Activated CD4-positive, alpha-beta T cell treated with anti-CD3 and anti-CD28 coated beads for 1 hour (primary cell): Measurements from ENCODE around the gene SLC25A27.

Experiments
- DNase-seq: peaks from one replicate; pipeline ENCODE4 v3.0.0-alpha.2; 2020

Gene SLC25A27

GRCh38 chr6:46651816-46652215, 959 bp upstream of the SLC25A27 start:
- DNase-seq = no peak

DNA sequence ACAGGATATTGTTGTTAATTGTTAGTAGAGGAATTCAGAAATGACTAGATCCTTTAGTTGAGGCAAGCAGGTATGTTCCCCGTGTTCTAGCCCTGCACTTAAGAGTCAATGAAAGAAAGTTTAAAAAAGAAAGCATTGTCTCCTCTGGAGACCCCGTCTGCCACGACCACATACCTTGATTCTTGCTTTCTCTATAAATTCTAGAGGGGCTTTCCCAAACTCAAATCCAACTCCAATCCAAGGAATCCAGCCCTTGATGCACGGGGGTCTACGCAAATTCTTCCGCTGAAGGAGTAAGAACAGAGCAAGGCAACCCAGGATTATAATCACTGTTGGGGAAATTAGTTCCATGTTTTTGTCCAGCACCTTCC, 558 bp upstream of the SLC25A27 start:
- DNase-seq = no peak

- no peak for DNase-seq
Observed at GRCh38 chr6:46653439-46654195, 842 bp downstream of the SLC25A27 start.

- no peak for DNase-seq
Observed at GRCh38 chr6:46655803-46656202, 3.0 kb downstream of the SLC25A27 start.

DNA sequence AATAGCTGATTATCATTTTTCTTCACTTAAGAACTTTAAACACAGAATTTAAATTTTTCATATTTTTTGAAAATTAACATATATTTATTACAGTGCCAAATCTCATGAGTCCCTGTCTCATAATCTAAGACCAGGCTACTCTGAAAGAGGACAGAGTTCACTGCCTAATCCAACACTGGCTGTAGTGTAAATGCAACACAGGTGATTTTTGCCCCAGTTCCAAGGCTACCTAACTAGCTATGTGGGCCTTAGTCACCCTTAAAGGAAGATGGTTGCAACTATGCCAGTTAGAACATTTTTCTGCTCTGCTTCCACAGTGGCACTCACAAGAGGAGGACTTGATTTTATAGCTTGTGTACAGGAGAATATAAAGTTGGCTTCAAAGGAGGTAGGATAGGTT, 4.9 kb downstream of the SLC25A27 start:
- no peak for DNase-seq

- DNase-seq = no peak
Observed at GRCh38 chr6:46661483-46661882, 8.7 kb downstream of the SLC25A27 start.

- DNase-seq = no peak
Observed at GRCh38 chr6:46667377-46667776, 14.6 kb downstream of the SLC25A27 start.

GRCh38 chr6:46674410-46674809, 21.6 kb downstream of the SLC25A27 start:
- no peak for DNase-seq

DNA sequence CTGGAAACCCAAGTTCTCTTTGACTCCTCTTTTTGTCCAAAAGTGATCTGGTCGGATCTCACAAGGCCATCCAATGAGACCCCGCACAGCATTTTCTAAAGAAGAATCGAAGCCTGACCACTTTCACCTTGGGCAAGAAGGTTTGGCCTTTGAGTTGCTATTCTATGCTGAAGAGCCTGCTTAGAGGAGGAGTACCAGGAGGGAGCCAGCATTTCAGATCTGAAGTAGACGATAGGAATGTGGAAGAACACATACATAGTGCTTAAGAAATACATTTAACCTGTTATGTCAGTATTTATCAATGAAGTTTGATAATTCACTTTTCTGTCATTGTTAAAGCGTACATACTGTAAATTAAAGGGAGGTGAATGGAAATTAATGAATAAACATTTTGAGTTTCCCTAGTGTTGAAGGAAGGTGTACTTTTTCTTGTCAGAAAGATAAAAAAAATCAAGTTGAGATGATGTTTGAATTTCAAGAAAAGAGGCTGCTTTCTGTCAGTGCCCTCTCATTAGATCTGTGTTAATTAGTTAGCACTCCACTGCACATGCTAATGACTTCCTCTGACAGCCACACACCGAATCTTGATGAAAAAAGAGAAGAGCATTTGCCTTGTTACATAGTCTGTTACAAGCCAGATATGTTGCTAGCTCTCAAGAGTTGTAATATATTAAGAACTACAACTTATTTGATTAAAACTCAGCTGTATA, 24.0 kb downstream of the SLC25A27 start:
- no peak for DNase-seq

DNA sequence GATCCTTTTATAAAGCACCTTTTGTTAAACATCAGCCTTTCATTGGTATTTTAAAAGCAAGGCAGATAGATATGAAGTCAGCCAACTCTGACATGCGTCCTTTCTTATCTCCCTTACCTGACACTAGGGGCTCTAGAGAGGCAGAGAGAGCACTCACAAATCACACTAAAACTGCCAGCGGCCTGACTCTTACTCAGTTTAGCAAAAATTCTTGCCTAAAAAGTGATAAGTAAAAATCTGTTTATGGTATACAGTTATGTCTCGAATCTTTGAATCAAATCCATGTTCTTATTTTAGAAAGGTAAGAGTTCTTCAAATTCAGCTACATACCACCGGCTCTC, 24.5 kb downstream of the SLC25A27 start:
- DNase-seq = no peak

GRCh38 chr6:46684771-46685170, 32.0 kb downstream of the SLC25A27 start:
- no peak for DNase-seq

DNA sequence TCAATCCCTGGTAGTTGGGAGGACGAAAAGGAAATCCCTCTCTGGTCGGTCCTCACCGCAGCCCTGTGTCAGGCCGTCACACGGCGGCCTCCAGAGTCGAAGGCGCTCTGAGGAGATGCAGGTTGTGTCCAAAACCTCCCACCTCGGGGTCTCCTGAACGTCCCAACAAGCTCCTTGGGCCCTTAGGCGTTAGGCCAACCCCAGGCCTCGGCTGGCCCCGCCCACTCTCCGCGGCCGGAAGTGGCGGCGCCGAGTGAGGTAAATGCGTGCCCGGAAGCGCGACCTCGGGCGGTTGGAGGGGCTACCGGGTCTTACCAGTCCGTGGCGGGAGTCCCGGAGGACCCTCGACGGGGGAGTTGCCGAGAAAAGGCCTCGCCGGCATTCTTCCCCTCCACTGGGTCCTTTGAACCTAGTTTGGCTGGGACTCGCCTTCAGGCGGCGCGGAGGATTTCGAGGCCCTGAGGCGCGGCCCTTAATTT, 34.9 kb downstream of the SLC25A27 start, which contains the start of gene TDRD6:
Gene TDRD6 (plus strand): TSS at position 267 of the 479 bp plus-strand sequence. CDS start 244 bp downstream, outside the sequence.
- no peak for DNase-seq

GRCh38 chr6:46688117-46688965, 35.6 kb downstream of the SLC25A27 start:
- DNase-seq = no peak

DNA sequence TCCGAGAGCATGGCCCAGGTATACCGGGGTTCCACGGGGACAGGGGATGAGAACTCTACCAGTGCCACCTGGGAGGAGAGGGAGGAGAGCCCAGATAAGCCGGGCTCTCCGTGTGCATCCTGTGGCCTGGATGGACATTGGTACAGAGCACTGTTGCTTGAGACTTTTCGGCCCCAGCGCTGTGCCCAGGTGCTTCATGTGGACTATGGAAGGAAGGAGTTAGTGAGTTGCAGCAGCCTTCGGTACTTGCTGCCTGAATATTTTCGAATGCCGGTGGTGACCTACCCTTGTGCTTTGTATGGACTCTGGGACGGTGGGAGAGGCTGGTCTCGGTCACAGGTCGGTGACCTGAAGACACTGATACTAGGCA, 36.2 kb downstream of the SLC25A27 start:
- DNase-seq = no peak

- DNase-seq = no peak
Observed at GRCh38 chr6:46689657-46690056, 36.9 kb downstream of the SLC25A27 start.

DNA sequence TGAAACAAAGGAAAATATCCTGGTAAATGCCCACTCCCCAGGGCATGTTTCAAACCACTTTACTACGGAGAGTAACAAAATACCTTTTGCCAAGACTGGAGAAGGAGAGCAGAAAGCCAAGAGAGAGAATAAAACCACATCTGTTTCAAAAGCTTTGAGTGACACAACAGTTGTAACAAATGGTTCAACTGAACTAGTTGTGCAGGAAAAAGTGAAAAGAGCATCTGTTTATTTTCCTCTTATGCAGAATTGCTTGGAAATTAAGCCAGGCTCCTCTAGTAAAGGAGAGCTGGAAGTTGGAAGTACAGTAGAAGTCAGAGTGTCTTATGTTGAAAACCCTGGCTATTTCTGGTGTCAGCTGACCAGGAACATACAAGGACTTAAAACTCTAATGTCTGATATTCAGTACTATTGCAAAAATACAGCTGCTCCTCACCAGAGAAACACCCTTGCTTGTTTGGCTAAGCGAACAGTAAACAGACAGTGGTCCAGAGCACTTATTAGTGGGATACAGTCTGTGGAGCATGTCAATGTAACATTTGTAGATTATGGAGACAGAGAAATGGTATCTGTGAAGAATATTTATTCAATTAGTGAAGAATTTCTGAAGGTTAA, 37.5 kb downstream of the SLC25A27 start:
- DNase-seq = no peak

DNA sequence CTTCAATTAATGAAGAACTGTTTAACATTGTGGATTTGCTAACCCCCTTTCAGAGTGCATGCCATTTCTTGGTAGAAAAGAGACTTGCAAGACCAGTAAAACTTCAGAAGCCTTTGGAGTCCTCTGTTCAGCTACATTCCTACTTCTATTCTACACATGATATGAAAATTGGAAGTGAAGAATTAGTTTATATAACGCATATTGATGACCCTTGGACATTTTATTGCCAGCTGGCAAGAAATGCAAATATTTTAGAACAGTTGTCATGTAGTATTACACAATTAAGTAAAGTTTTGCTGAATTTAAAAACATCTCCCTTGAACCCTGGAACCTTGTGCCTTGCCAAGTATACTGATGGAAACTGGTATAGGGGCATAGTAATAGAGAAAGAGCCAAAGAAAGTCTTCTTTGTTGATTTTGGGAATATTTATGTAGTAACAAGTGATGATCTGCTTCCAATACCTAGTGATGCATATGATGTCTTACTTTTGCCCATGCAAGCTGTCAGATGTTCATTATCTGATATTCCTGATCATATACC, 38.2 kb downstream of the SLC25A27 start:
- no peak for DNase-seq

DNA sequence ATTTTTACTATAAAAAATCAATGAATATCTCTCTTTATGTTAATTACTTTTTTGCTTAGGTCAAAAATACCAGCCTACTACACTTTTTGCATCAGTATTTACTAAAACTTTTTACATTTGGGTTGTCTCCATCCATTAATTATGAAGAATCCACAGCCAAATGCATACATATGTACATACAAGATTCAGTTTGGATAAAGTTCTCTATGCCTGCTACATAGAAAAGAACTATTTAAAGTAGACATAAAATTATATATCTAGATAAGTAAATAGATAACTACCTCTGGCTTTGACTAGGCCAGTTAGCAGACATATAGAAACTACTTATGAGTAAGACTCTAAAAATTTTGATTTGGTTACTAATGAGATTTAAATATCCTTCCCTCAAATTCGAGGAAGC, 47.2 kb downstream of the SLC25A27 start:
- DNase-seq = no peak

GRCh38 chr6:46704562-46704961, 51.8 kb downstream of the SLC25A27 start:
- DNase-seq = no peak

DNA sequence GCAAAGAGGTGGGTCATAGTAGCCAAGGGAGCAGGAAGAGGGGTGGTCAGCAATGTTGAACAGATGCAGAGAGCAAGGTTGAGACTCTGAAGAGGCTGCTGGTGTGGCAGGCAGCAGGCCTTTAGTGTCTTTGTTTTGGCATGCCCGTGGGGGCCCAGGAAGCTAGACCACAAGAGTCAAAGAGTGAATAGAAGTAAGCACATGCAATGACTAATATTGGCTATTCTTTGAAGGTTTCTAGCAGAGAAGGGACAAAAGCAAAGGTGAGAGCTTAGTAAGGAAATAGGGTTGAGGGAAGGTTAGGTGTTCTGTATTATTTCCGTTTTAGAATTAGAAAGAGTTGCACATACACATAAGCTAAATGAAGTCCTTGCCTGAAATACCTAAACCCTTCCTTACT, 53.7 kb downstream of the SLC25A27 start:
- DNase-seq = no peak

DNA sequence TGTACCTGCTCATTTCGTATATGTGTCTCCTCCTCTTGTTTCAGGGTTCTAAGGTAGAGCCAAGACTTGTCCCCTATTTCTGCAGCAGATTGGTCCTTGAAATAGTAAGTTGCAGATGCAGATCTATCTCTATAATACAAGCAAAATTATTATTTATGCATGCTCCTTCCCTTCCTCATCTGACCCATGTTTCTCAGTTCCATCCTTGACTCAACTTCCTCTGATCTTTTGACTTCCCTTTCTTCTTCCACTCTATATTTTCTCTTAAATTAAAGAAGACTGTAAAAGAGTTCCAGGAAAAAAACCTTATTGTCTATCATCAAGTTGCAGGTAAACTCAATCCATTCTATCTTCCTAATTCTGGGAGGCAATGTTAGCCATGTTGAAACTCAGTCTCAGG, 58.7 kb downstream of the SLC25A27 start:
- DNase-seq = no peak

- DNase-seq = no peak
Observed at GRCh38 chr6:46715141-46715540, 62.4 kb downstream of the SLC25A27 start.

DNA sequence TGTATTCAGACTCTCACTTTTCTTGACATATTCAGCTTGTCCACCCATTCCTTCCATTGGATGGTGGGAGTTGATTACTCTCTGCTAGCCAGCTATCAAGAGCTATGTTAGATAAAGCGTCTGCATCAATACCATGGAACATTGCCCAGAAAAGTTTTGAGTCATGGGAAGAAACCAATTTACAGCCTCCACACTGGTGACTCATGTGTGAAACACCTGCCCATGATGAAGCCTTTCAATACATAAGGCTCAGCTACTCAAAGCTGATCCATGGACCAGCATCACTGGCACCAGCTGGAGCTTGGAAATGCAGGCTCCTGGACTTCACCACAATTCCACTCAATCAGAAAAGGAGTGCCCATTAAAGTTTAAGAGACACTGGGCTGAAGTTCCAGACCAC, 66.3 kb downstream of the SLC25A27 start:
- no peak for DNase-seq
